Measurements from ENCODE around the gene FANCC. TPM values are rescaled to one million over a fixed set of nuclear protein-coding genes. Genes with fewer than 3 reads are reported as not detected.

Gene FANCC
- total and polyA plus RNA-seq, 4 donors: 8.3 to 32.4 (median 11.5) TPM

DNA sequence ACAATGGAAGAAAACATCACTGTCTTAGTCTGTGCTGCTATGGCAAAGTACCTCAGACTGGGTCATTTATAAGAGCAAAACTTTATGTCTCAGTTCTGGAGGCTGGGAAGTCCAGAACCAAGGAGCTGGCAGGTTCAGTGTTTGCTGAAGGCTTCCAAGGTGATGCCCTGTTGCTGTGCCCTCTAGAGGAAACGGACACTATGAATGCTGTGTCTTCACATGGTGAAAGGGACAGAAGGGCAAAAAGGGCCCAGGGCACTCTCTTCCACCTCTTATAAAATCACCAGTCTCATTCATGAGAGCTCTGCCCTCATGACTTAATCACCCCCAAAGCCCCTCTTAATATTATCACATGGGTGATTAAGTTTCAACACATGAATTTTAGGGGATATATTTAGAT, 143.5 kb downstream of the FANCC start:
- TF ChIP-seq FOXA1 (IDR thresholded peaks at IDR 0.05): no peak
- no peak for TF ChIP-seq RXRA (IDR thresholded peaks at IDR 0.05)
- TF ChIP-seq TAF1 (conservative IDR thresholded peaks at IDR 0.05): no peak
- no peak for TF ChIP-seq FOXA2 (IDR thresholded peaks at IDR 0.05)
- TF ChIP-seq, protein P1, sequence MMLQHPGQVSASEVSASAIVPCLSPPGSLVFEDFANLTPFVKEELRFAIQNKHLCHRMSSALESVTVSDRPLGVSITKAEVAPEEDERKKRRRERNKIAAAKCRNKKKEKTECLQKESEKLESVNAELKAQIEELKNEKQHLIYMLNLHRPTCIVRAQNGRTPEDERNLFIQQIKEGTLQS (IDR thresholded peaks at IDR 0.05): no peak
- TF ChIP-seq, protein P2, sequence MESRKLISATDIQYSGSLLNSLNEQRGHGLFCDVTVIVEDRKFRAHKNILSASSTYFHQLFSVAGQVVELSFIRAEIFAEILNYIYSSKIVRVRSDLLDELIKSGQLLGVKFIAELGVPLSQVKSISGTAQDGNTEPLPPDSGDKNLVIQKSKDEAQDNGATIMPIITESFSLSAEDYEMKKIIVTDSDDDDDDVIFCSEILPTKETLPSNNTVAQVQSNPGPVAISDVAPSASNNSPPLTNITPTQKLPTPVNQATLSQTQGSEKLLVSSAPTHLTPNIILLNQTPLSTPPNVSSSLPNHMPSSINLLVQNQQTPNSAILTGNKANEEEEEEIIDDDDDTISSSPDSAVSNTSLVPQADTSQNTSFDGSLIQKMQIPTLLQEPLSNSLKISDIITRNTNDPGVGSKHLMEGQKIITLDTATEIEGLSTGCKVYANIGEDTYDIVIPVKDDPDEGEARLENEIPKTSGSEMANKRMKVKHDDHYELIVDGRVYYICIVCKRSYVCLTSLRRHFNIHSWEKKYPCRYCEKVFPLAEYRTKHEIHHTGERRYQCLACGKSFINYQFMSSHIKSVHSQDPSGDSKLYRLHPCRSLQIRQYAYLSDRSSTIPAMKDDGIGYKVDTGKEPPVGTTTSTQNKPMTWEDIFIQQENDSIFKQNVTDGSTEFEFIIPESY (IDR thresholded peaks at IDR 0.05): no peak
- no peak for DNase-seq (ENCODE audit: low spot score)
- Histone ChIP-seq H3K27me3 (ENCODE audit: control insufficient read depth in 4 of 4, insufficient read depth in 4 of 4, low read length in 3 of 4) (no peaks in the 10 kb centered on the region), H3K36me3 (ENCODE audit: control insufficient read depth in 4 of 4, insufficient read depth in 3 of 4, low read depth in 1 of 4, low read length in 3 of 4) (no peaks in the 10 kb centered on the region), H3K9me3 (ENCODE audit: control insufficient read depth in 4 of 4, low read length in 3 of 4) (no peaks in the 10 kb centered on the region), H3K27ac (ENCODE audit: low read depth in 1 of 2, low read length in 2 of 2) (no peak overlapping the region), H3K4me1 (ENCODE audit: control insufficient read depth in 4 of 4, insufficient read depth in 4 of 4, low read length in 3 of 4) (no peaks in the 10 kb centered on the region), H3K9ac (ENCODE audit: low read depth in 1 of 2, low read length in 2 of 2) (no peak overlapping the region), H3K4me3 (ENCODE audit: low read depth in 1 of 3, low read length in 3 of 3) (no peak overlapping the region)
- WGBS: 69% methylated on average over 1 of the region's 1 CpG

DNA sequence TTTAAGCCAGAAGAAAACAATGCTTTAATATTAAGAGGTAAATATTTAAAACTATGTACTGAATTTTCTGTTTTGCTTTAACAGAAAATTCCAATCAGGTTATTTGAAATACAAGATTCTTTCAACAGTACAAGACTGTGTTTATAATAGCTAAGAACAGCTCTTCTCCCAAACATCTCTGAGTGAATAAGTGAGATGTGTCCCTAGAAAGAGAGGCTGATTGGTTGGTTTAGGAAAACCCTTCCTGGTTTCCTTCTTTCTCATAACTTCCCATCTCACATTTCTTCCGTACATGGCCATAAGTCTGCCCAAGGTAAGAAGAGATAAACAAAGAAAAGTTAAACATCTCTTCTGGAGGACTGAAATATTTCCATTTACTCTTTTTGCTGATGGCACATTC, 145.9 kb downstream of the FANCC start:
- H3K36me3 ChIP-seq (ENCODE audit: control insufficient read depth in 4 of 4, insufficient read depth in 3 of 4, low read depth in 1 of 4, low read length in 3 of 4): no peaks in the 10 kb centered on the region
- no peak overlapping the region for H3K4me3 ChIP-seq (ENCODE audit: low read depth in 1 of 3, low read length in 3 of 3)
- no peak overlapping the region for H3K27ac ChIP-seq (ENCODE audit: low read depth in 1 of 2, low read length in 2 of 2)
- DNase-seq (ENCODE audit: low spot score): no peak
- peaks cover 0 to 3% (median 0%) of the 10 kb centered on the region in 4 donors for H3K4me1 ChIP-seq (ENCODE audit: control insufficient read depth in 4 of 4, insufficient read depth in 4 of 4, low read length in 3 of 4)
- H3K9ac ChIP-seq (ENCODE audit: low read depth in 1 of 2, low read length in 2 of 2): no peak overlapping the region
- WGBS: 86% methylated on average over 1 of the region's 1 CpG
- no peaks in the 10 kb centered on the region for H3K9me3 ChIP-seq (ENCODE audit: control insufficient read depth in 4 of 4, low read length in 3 of 4)
- TF ChIP-seq, protein P3, sequence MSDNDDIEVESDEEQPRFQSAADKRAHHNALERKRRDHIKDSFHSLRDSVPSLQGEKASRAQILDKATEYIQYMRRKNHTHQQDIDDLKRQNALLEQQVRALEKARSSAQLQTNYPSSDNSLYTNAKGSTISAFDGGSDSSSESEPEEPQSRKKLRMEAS (IDR thresholded peaks at IDR 0.05): no peak
- TF ChIP-seq GABPA (IDR thresholded peaks at IDR 0.05 in 1 of 2, conservative IDR thresholded peaks at IDR 0.05 in 1 of 2) (no peak), HNF4A (conservative IDR thresholded peaks at IDR 0.05) (no peak), FOXA1 (IDR thresholded peaks at IDR 0.05) (no peak), RAD21 (IDR thresholded peaks at IDR 0.05) (no peak), NR2F2 (IDR thresholded peaks at IDR 0.05) (no peak), SP1 (IDR thresholded peaks at IDR 0.05) (no peak), RXRA (IDR thresholded peaks at IDR 0.05) (no peak)
- TF ChIP-seq, protein P4, sequence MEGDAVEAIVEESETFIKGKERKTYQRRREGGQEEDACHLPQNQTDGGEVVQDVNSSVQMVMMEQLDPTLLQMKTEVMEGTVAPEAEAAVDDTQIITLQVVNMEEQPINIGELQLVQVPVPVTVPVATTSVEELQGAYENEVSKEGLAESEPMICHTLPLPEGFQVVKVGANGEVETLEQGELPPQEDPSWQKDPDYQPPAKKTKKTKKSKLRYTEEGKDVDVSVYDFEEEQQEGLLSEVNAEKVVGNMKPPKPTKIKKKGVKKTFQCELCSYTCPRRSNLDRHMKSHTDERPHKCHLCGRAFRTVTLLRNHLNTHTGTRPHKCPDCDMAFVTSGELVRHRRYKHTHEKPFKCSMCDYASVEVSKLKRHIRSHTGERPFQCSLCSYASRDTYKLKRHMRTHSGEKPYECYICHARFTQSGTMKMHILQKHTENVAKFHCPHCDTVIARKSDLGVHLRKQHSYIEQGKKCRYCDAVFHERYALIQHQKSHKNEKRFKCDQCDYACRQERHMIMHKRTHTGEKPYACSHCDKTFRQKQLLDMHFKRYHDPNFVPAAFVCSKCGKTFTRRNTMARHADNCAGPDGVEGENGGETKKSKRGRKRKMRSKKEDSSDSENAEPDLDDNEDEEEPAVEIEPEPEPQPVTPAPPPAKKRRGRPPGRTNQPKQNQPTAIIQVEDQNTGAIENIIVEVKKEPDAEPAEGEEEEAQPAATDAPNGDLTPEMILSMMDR (IDR thresholded peaks at IDR 0.05; ENCODE audit: low read depth, low read length, missing input control): no peak
- TF ChIP-seq, protein P1 (IDR thresholded peaks at IDR 0.05): no peak
- no peaks in the 10 kb centered on the region for H3K27me3 ChIP-seq (ENCODE audit: control insufficient read depth in 4 of 4, insufficient read depth in 4 of 4, low read length in 3 of 4)

DNA sequence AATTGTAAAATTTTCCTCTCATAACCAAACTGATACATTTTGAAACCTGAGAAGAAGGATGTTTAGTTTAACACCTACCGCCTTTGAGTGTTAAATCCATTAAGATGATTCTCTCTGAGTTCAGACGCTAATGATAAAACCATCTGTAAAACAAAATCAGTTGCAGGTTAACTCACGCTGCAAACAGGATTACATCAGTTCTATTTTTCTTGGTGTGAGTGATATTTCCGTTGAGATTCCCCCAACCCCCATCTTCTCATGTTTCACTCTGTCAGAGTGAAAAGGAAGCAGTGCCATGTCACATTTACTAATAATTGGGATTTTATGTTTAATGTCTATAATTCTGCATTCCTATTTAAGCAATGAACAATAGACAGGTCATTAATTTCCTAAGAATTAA, 146.5 kb downstream of the FANCC start:
- Histone ChIP-seq H3K9me3 (ENCODE audit: control insufficient read depth in 4 of 4, low read length in 3 of 4) (no peaks in the 10 kb centered on the region), H3K4me3 (ENCODE audit: low read depth in 1 of 3, low read length in 3 of 3) (no peak overlapping the region), H3K9ac (ENCODE audit: low read depth in 1 of 2, low read length in 2 of 2) (no peak overlapping the region), H3K4me1 (ENCODE audit: control insufficient read depth in 4 of 4, insufficient read depth in 4 of 4, low read length in 3 of 4) (peaks cover 0 to 3% (median 0%) of the 10 kb centered on the region in 4 donors), H3K36me3 (ENCODE audit: control insufficient read depth in 4 of 4, insufficient read depth in 3 of 4, low read depth in 1 of 4, low read length in 3 of 4) (no peaks in the 10 kb centered on the region), H3K27me3 (ENCODE audit: control insufficient read depth in 4 of 4, insufficient read depth in 4 of 4, low read length in 3 of 4) (no peaks in the 10 kb centered on the region), H3K27ac (ENCODE audit: low read depth in 1 of 2, low read length in 2 of 2) (no peak overlapping the region)
- WGBS: 70% methylated on average over 4 of the region's 4 CpGs
- TF ChIP-seq, protein P4 (IDR thresholded peaks at IDR 0.05; ENCODE audit: low read depth, low read length, missing input control): no peak
- TF ChIP-seq, protein P5, sequence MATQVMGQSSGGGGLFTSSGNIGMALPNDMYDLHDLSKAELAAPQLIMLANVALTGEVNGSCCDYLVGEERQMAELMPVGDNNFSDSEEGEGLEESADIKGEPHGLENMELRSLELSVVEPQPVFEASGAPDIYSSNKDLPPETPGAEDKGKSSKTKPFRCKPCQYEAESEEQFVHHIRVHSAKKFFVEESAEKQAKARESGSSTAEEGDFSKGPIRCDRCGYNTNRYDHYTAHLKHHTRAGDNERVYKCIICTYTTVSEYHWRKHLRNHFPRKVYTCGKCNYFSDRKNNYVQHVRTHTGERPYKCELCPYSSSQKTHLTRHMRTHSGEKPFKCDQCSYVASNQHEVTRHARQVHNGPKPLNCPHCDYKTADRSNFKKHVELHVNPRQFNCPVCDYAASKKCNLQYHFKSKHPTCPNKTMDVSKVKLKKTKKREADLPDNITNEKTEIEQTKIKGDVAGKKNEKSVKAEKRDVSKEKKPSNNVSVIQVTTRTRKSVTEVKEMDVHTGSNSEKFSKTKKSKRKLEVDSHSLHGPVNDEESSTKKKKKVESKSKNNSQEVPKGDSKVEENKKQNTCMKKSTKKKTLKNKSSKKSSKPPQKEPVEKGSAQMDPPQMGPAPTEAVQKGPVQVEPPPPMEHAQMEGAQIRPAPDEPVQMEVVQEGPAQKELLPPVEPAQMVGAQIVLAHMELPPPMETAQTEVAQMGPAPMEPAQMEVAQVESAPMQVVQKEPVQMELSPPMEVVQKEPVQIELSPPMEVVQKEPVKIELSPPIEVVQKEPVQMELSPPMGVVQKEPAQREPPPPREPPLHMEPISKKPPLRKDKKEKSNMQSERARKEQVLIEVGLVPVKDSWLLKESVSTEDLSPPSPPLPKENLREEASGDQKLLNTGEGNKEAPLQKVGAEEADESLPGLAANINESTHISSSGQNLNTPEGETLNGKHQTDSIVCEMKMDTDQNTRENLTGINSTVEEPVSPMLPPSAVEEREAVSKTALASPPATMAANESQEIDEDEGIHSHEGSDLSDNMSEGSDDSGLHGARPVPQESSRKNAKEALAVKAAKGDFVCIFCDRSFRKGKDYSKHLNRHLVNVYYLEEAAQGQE (IDR thresholded peaks at IDR 0.05): no peak
- TF ChIP-seq, protein P1 (IDR thresholded peaks at IDR 0.05): no peak
- no peak for TF ChIP-seq NR2F2 (IDR thresholded peaks at IDR 0.05)
- no peak for TF ChIP-seq YY1 (IDR thresholded peaks at IDR 0.05)
- no peak for TF ChIP-seq RXRA (IDR thresholded peaks at IDR 0.05)
- TF ChIP-seq RAD21 (IDR thresholded peaks at IDR 0.05): no peak
- TF ChIP-seq HNF4A (conservative IDR thresholded peaks at IDR 0.05): no peak
- DNase-seq (ENCODE audit: low spot score): no peak

Data from liver (tissue), 9 donors.